GM23338 (cell line): ENCODE data around the gene SLC48A1. TPM values are rescaled to one million over a fixed set of nuclear protein-coding genes. Genes with fewer than 3 reads are reported as not detected.

Experiments used
- EZH2 ChIP-seq: fragments of 200-600 bp; sonication (generic); IDR thresholded peaks from one replicate; pipeline ENCODE4 v1.8.0; 2017; ENCODE audit warnings: antibody characterized with exemption, mild to moderate bottlenecking, low read depth; ENCODE audit not compliant: unreplicated experiment
- EZH2phosphoT487 ChIP-seq: fragments of 200-600 bp; sonication (generic); IDR thresholded peaks from one replicate; pipeline ENCODE4 v1.8.1; 2018; ENCODE audit warnings: antibody characterized with exemption; ENCODE audit not compliant: unreplicated experiment
- STAT1 ChIP-seq: IDR thresholded peaks from one replicate; pipeline ENCODE4 v1.6.1; 2016; ENCODE audit warnings: antibody characterized with exemption; ENCODE audit not compliant: unreplicated experiment
- ZNF114 ChIP-seq: fragments of 250-450 bp; sonication (Bioruptor Pico); IDR thresholded peaks from 2 replicates; pipeline ENCODE4 v1.5.0; 2020; ENCODE audit warnings: mild to moderate bottlenecking, moderate library complexity
- ZNF331 ChIP-seq: fragments of 250-450 bp; sonication (Bioruptor Pico); IDR thresholded peaks from 2 replicates; pipeline ENCODE4 v1.5.0; 2020; ENCODE audit warnings: low read depth, mild to moderate bottlenecking, moderate library complexity
- polyA plus RNA-seq: library from polyadenylated mRNA; unstranded; fragments of >200 nt; fragmentation: Nextera tagmentation; extraction: Ambion mirVana; gene quantifications from 2 replicates; pipeline ENCODE4 v1.2.1, GENCODE V29; 2016
- total RNA-seq: library from RNA; depleted of rRNA; stranded (reverse); fragments of >200 nt; shearing (Covaris generic); gene quantifications from 2 replicates; pipeline ENCODE4 v1.2.3, GENCODE V29; 2014
- TF ChIP-seq, protein P1 (sequence below): fragments of 250-450 bp; sonication (Bioruptor Pico); IDR thresholded peaks from 2 replicates; pipeline ENCODE4 v1.5.0; 2020; ENCODE audit warnings: mild to moderate bottlenecking, moderate library complexity
- TF ChIP-seq, protein P2 (sequence below): IDR thresholded peaks from 2 replicates; pipeline ENCODE4 v1.6.1; 2016; ENCODE audit warnings: antibody characterized with exemption
- TF ChIP-seq, protein P3 (sequence below), 2 experiments: fragments of 200-600 bp in 1 of 2; sonication (generic) in 1 of 2; conservative IDR thresholded peaks; 2 replicates each; pipeline versions ENCODE4 v1.5.1 to v1.6.1; 2016 to 2017; ENCODE audit warnings: antibody characterized with exemption in 2 of 2, low read depth in 2 of 2, mild to moderate bottlenecking in 2 of 2, moderate library complexity in 1 of 2

Gene SLC48A1
- total and polyA plus RNA-seq, 2 experiments from 2014 or later: 5.8 to 9.0 TPM

DNA sequence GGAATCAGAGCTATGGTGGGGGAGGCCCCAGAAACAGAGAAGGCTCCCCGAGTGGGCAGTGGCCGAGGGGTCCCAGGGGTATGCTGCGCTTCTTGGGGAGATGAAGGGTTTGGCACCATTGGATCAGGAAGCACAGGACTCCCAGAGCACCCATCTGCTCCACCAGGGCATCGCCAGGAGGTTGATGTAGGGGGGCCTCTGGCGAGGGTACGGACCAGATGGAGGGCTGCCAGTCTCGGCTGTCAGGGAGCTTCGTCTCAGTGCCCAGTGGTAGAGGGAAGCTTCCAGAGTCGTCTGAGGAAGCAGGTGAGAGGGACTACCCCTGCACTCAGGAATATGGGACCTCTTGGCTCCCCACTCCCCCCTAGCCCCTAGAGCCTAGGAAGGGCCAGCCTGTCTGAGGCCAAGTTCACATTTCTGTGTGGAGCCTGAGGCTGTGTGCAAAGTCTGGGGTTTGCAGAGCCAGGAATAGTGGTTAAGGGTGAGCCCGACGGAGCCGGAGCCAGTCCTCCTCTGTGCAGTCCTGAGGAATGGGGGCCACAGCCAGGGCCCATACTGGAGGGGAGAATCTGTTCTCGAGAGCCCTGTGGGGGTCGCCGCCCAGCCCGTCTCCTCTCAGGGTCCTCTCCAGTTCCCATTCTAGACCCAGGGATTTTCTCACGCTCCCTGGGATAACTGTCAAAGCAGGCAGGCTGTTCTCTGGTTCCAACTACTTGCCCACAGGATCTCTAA, 10.2 kb downstream of the SLC48A1 start (continued):
- TF ChIP-seq, protein P1, sequence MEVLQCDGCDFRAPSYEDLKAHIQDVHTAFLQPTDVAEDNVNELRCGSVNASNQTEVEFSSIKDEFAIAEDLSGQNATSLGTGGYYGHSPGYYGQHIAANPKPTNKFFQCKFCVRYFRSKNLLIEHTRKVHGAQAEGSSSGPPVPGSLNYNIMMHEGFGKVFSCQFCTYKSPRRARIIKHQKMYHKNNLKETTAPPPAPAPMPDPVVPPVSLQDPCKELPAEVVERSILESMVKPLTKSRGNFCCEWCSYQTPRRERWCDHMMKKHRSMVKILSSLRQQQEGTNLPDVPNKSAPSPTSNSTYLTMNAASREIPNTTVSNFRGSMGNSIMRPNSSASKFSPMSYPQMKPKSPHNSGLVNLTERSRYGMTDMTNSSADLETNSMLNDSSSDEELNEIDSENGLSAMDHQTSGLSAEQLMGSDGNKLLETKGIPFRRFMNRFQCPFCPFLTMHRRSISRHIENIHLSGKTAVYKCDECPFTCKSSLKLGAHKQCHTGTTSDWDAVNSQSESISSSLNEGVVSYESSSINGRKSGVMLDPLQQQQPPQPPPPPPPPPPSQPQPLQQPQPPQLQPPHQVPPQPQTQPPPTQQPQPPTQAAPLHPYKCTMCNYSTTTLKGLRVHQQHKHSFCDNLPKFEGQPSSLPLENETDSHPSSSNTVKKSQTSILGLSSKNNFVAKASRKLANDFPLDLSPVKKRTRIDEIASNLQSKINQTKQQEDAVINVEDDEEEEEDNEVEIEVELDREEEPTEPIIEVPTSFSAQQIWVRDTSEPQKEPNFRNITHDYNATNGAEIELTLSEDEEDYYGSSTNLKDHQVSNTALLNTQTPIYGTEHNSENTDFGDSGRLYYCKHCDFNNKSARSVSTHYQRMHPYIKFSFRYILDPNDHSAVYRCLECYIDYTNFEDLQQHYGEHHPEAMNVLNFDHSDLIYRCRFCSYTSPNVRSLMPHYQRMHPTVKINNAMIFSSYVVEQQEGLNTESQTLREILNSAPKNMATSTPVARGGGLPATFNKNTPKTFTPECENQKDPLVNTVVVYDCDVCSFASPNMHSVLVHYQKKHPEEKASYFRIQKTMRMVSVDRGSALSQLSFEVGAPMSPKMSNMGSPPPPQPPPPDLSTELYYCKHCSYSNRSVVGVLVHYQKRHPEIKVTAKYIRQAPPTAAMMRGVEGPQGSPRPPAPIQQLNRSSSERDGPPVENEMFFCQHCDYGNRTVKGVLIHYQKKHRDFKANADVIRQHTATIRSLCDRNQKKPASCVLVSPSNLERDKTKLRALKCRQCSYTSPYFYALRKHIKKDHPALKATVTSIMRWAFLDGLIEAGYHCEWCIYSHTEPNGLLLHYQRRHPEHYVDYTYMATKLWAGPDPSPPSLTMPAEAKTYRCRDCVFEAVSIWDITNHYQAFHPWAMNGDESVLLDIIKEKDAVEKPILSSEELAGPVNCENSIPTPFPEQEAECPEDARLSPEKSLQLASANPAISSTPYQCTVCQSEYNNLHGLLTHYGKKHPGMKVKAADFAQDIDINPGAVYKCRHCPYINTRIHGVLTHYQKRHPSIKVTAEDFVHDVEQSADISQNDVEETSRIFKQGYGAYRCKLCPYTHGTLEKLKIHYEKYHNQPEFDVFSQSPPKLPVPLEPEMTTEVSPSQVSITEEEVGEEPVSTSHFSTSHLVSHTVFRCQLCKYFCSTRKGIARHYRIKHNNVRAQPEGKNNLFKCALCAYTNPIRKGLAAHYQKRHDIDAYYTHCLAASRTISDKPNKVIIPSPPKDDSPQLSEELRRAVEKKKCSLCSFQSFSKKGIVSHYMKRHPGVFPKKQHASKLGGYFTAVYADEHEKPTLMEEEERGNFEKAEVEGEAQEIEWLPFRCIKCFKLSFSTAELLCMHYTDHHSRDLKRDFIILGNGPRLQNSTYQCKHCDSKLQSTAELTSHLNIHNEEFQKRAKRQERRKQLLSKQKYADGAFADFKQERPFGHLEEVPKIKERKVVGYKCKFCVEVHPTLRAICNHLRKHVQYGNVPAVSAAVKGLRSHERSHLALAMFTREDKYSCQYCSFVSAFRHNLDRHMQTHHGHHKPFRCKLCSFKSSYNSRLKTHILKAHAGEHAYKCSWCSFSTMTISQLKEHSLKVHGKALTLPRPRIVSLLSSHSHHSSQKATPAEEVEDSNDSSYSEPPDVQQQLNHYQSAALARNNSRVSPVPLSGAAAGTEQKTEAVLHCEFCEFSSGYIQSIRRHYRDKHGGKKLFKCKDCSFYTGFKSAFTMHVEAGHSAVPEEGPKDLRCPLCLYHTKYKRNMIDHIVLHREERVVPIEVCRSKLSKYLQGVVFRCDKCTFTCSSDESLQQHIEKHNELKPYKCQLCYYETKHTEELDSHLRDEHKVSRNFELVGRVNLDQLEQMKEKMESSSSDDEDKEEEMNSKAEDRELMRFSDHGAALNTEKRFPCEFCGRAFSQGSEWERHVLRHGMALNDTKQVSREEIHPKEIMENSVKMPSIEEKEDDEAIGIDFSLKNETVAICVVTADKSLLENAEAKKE: no peak
- TF ChIP-seq, protein P2, sequence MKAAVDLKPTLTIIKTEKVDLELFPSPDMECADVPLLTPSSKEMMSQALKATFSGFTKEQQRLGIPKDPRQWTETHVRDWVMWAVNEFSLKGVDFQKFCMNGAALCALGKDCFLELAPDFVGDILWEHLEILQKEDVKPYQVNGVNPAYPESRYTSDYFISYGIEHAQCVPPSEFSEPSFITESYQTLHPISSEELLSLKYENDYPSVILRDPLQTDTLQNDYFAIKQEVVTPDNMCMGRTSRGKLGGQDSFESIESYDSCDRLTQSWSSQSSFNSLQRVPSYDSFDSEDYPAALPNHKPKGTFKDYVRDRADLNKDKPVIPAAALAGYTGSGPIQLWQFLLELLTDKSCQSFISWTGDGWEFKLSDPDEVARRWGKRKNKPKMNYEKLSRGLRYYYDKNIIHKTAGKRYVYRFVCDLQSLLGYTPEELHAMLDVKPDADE: no peak
- TF ChIP-seq ZNF114 (CRISPR knock-in tag) (no peak), EZH2 (no peak), ZNF331 (CRISPR knock-in tag) (no peak), EZH2phosphoT487 (no peak), STAT1 (no peak)
- TF ChIP-seq, protein P3, sequence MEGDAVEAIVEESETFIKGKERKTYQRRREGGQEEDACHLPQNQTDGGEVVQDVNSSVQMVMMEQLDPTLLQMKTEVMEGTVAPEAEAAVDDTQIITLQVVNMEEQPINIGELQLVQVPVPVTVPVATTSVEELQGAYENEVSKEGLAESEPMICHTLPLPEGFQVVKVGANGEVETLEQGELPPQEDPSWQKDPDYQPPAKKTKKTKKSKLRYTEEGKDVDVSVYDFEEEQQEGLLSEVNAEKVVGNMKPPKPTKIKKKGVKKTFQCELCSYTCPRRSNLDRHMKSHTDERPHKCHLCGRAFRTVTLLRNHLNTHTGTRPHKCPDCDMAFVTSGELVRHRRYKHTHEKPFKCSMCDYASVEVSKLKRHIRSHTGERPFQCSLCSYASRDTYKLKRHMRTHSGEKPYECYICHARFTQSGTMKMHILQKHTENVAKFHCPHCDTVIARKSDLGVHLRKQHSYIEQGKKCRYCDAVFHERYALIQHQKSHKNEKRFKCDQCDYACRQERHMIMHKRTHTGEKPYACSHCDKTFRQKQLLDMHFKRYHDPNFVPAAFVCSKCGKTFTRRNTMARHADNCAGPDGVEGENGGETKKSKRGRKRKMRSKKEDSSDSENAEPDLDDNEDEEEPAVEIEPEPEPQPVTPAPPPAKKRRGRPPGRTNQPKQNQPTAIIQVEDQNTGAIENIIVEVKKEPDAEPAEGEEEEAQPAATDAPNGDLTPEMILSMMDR (conservative IDR thresholded peaks at IDR 0.05; ENCODE audit: low read depth in 2 of 2): no peak
